Dedifferentiated amniotic fluid mesenchymal stem cell (primary cell): ENCODE data around the gene RHOD.

ENCODE experiments used
- DNase-seq: peaks from one replicate; pipeline ENCODE4 v3.0.0-alpha.2; 2016; ENCODE audit errors: extremely low spot score

Gene RHOD

DNA sequence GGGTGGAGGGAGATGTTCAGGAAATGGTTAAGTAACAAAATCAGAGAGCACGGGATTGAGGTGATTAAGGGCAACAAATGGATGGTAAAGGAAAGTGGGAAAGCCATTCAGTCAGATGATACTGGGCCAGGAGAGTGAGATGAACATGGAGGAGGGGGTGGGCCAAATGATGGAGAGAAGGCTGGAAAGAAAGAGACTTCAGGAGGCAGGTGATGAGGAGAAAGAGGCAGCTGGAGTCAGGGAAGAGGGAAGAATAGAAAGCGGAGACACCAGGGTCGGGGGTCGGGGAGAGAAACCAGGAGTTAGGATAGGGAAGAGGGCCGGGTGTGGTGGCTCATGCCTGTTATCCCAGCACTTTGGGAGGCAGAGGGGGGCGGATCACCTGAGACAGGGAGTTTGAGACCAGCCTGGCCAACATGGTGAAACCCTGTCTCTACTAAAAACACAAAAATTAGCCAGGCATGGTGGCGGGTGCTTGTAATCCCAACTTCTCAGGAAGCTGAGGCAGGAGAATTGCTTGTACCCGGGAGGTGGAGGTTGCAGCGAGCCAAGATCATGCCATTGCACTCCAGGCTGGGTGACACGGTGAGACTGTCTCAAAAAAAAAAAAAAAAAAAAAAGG, 57.7 kb downstream of the RHOD start:
- no peak for DNase-seq

GRCh38 chr11:67116758-67117105, 60.1 kb downstream of the RHOD start:
- DNase-seq = no peak

DNA sequence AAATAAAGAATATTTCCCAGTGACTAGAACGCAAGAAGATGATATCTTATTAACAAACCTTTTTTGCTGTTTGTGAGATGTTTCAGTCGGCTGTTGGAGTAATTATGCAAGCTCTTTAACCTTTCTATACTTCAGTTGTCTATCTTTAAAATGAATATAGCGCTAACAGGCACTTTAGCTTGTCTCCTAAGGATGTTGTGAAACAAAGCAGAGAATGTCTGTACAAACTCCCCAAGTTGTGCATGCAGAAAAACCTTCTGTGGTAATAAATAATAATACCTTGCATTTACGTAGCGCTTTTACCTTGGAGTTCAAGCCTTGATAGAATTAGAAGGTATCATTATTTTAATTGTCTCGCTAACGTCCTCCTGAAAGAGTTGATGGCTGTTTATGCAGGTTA, 60.5 kb downstream of the RHOD start:
- no peak for DNase-seq

GRCh38 chr11:67117672-67118180, 61.1 kb downstream of the RHOD start:
- no peak for DNase-seq

GRCh38 chr11:67118181-67118766, 61.6 kb downstream of the RHOD start:
- no peak for DNase-seq

DNA sequence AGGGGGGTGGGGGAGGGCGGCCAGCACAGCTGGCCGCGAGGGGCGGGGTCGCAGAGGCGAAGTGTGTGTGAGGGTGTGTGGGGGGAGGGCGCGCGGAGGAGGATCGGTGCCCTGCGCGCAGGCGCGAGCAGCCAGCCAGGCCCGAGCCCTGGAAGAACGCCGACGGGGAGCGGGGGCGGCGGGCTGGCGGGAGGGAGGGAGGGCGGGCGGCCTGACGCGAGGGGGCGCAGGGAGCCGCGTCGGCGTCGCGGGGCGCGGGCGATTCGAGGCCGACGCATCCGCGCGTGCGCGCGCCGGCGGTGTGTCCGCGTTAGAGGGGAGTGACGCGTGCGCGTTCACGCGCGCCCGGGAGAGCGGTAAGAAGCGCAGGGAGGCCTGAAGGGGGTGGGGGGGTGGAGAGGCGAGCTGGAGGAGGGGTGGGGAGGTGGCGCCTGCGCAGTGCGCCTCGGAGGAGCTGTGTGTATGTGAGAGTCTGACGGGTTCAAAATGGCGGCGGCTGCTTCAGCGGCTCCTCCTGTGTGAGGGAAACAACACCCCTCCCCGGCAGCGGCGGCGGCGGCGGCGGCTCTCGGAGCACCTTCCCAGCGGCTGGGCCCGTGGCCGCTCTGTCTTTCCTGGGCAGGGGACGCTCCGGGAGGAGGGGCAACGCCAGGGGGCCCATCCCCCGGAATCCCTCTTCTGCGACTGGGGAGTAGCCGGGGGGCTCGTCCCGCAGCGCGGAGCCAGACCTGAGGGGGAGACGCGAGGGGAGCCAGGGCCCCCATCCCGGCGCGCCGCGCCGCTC, 62.3 kb downstream of the RHOD start, which contains the start of gene KDM2A:
TSS of gene KDM2A (plus strand) at position 463 of the 784 bp plus-strand sequence. CDS start 2,054 bp downstream, outside the sequence.
- peak; percentile 97 for DNase-seq

- no peak for DNase-seq
These were observed 63.1 kb downstream of the RHOD start for GRCh38 chr11:67119585-67120391.

GRCh38 chr11:67120456-67120855, 63.8 kb downstream of the RHOD start:
- no peak for DNase-seq

DNA sequence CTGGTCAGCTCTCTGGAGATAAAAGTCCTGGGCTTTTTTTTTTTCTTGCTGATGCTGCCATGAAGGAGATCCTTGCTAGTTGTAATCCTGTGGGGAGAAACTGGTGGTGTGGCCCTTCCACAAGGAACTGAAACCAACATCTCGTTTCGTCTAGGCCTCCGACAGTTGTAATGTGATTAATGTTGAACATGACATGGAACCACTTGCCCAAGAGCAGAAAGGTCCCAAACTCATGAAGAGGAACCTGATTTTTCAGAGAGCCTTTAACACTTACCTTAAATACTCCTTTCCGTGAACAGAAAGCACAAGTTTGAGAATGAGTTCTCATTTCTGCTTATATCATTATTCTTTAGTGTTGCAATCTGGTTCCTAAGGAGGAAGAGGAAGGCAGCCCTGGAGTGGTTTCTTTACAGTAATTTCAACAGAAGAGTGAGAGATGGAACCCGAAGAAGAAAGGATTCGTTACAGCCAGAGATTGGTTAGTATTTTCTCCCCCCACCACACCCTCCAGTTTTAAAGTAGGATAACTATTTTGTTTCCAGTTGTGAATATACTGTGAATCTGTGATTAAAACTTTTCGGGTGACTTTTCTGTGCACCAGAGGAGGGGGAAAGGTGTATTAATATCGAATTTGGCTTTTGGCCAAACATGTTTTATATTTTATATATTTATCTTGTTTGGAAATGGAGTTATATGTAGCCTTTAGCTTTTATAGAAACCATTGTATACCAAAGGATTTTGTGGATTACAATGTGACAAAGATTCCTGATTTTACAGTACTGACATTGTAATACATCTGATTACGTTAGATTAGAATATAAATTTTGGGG, 64.4 kb downstream of the RHOD start:
- DNase-seq = no peak
